HCT116 (cell line): Measurements from ENCODE around the gene GRK5. TPM values are rescaled to one million over a fixed set of nuclear protein-coding genes. Genes with fewer than 3 reads are reported as not detected.

Experiments used
- ATAC-seq: fragments of 200-7000 bp; cut with Tn5 transposase; 2 replicates; pipeline ENCODE4 v1.9.1; 2020; ENCODE audit warnings: mild to moderate bottlenecking, moderate library complexity
- BruUV-seq: library from RNA; stranded (reverse); fragments of 400-500 nt; replicated peaks from 2 replicates; lab custom pipeline; 2021; lab: Mats Ljungman, UMichigan
- CTCF ChIA-PET: fragments of 300-600 bp; sonication (Branson Sonifier 250); formaldehyde crosslinking; loops from one replicate; lab custom pipeline; 2021; ENCODE audit warnings: antibody characterized with exemption; lab: Charles Lee
- POLR2A ChIA-PET: fragments of 300-600, 350-600 bp; sonication (Branson Sonifier 250); formaldehyde crosslinking; loops from one replicate; lab custom pipeline; 2021; ENCODE audit warnings: antibody characterized with exemption; lab: Charles Lee
- RAD21 ChIA-PET, 2 experiments: fragments of 300-600 bp; sonication (Branson Sonifier 250); formaldehyde crosslinking; loops; one replicate each; lab custom pipeline; 2023; ENCODE audit warnings: low total read pairs in 2 of 2; ENCODE audit not compliant: uncharacterized antibody in 2 of 2, unreplicated experiment in 2 of 2, low non-redundant PET in 1 of 2; lab: Charles Lee
- DNase-seq: peaks from one replicate; pipeline ENCODE4 v3.0.0-alpha.2; 2010; ENCODE audit warnings: low read depth, low spot score
- H2AFZ ChIP-seq: fragments of 200-600 bp; shearing (Covaris generic), sonication (generic); 2 replicates; pipeline ENCODE4 v1.6.1; 2017; ENCODE audit warnings: low read depth, mixed run types, mixed read lengths, antibody characterized with exemption, low read length; ENCODE audit not compliant: poor library complexity, severe bottlenecking
- H3K27ac ChIP-seq: 2 replicates; pipeline ENCODE4 v1.5.1; 2012; ENCODE audit warnings: low read depth, low read length
- H3K27me3 ChIP-seq: fragments of 200-600 bp; sonication (generic); 2 replicates; pipeline ENCODE4 v1.6.1; 2016; ENCODE audit warnings: mixed run types, low read length, mixed read lengths; ENCODE audit not compliant: insufficient read depth
- H3K36me3 ChIP-seq, 2 experiments: fragments of 200-500 bp in 1 of 2; fragments of 200-600 bp in 1 of 2; sonication (Bioruptor generic) in 1 of 2; sonication (generic) in 1 of 2; 2 replicates each; pipeline versions ENCODE4 v1.5.1 to v1.6.1; 2014 to 2016; ENCODE audit warnings: low read length in 2 of 2, inconsistent platforms in 1 of 2, mixed read lengths in 1 of 2, mixed run types in 1 of 2; ENCODE audit not compliant: insufficient read depth in 2 of 2, control insufficient read depth in 1 of 2
- H3K4me1 ChIP-seq, 2 experiments: fragments of 200-600 bp in 1 of 2; sonication (generic) in 1 of 2; 2 replicates each; pipeline versions ENCODE4 v1.5.1 to v1.6.1; 2012 to 2017; ENCODE audit warnings: low read length in 2 of 2, inconsistent platforms in 1 of 2, mild to moderate bottlenecking in 1 of 2, mixed read lengths in 1 of 2, mixed run types in 1 of 2, moderate library complexity in 1 of 2; ENCODE audit not compliant: insufficient read depth in 2 of 2, control insufficient read depth in 1 of 2
- H3K4me2 ChIP-seq: fragments of 200-600 bp; sonication (generic); 2 replicates; pipeline ENCODE4 v1.6.1; 2017; ENCODE audit warnings: mixed run types, low read length, mixed read lengths
- H3K4me3 ChIP-seq, 2 experiments: fragments of 200-600 bp in 1 of 2; sonication (generic) in 1 of 2; replicated peaks in 1 of 2; 2 replicates each; pipeline ENCODE4 v1.5.1; 2011 to 2016; ENCODE audit warnings: low read length in 2 of 2, control low read depth in 1 of 2, low read depth in 1 of 2, mild to moderate bottlenecking in 1 of 2, mixed read lengths in 1 of 2, mixed run types in 1 of 2
- H3K79me2 ChIP-seq: fragments of 200-600 bp; sonication (generic); 2 replicates; pipeline ENCODE4 v1.6.1; 2017; ENCODE audit warnings: mild to moderate bottlenecking, mixed run types, low read length, moderate library complexity, mixed read lengths; ENCODE audit not compliant: insufficient read depth
- H3K9ac ChIP-seq: fragments of 200-600 bp; sonication (generic); 2 replicates; pipeline ENCODE4 v1.6.1; 2016; ENCODE audit warnings: low read length, mixed read lengths
- H3K9me2 ChIP-seq: fragments of 200-600 bp; sonication (generic), shearing (Covaris generic); 2 replicates; pipeline ENCODE4 v1.6.1; 2017; ENCODE audit warnings: mixed run types, mild to moderate bottlenecking, moderate library complexity; ENCODE audit not compliant: insufficient read depth
- H3K9me3 ChIP-seq, 2 experiments: fragments of 200-500 bp in 1 of 2; fragments of 200-600 bp in 1 of 2; sonication (Bioruptor generic) in 1 of 2; sonication (generic) in 1 of 2; 2 replicates each; pipeline ENCODE4 v1.6.1; 2014 to 2017; ENCODE audit warnings: low read length in 2 of 2, mixed read lengths in 2 of 2, inconsistent platforms in 1 of 2, low read depth in 1 of 2, mild to moderate bottlenecking in 1 of 2, mixed run types in 1 of 2, moderate library complexity in 1 of 2; ENCODE audit not compliant: control insufficient read depth in 1 of 2, insufficient read depth in 1 of 2
- H4K20me1 ChIP-seq: fragments of 200-600 bp; sonication (generic), shearing (Covaris generic); 2 replicates; pipeline ENCODE4 v1.6.1; 2017; ENCODE audit warnings: mixed run types, mild to moderate bottlenecking, moderate library complexity; ENCODE audit not compliant: insufficient read depth
- CEBPB ChIP-seq: IDR thresholded peaks from 2 replicates; pipeline ENCODE4 v1.6.1; 2012; ENCODE audit warnings: low read depth
- EZH2phosphoT487 ChIP-seq: fragments of 200-600 bp; IDR thresholded peaks from 2 replicates; pipeline ENCODE4 v1.6.1; 2018; ENCODE audit warnings: antibody characterized with exemption, borderline replicate concordance
- POLR2AphosphoS5 ChIP-seq: IDR thresholded peaks from 2 replicates; pipeline ENCODE4 v1.6.1; 2011; ENCODE audit warnings: mild to moderate bottlenecking, low read depth, low read length, moderate library complexity
- SIN3A ChIP-seq: IDR thresholded peaks from 2 replicates; pipeline ENCODE4 v1.6.1; 2012; ENCODE audit warnings: low read depth
- SP1 ChIP-seq: IDR thresholded peaks from 2 replicates; pipeline ENCODE4 v1.6.1; 2012; ENCODE audit warnings: low read depth
- ZFX ChIP-seq: fragments of 450-650 bp; IDR thresholded peaks from 2 replicates; pipeline ENCODE4 v1.6.1; 2017
- intact Hi-C: fragments of 100-400 bp; cut with micrococcal nuclease; formaldehyde crosslinking; loops from 2 replicates; pipeline ENCODE4 v1.10.0; 2022
- total RNA-seq: library from RNA; stranded (reverse); gene quantifications from one replicate; pipeline ENCODE4 v1.2.1, GENCODE V29; 2021; ENCODE audit not compliant: unreplicated experiment
- TF ChIP-seq, protein P1 (sequence below): IDR thresholded peaks from 2 replicates; pipeline ENCODE4 v1.6.1; 2011; ENCODE audit warnings: mild to moderate bottlenecking, low read length, moderate library complexity; ENCODE audit not compliant: insufficient replicate concordance; ENCODE audit errors: extremely low read depth
- TF ChIP-seq, protein P2 (sequence below), 3 experiments: fragments of 200-600 bp in 1 of 3; sonication (generic) in 1 of 3; IDR thresholded peaks in 2 of 3; conservative IDR thresholded peaks in 1 of 3; 2 replicates each; pipeline ENCODE4 v1.5.1; 2012 to 2017; ENCODE audit warnings: low read depth in 2 of 3, low read length in 2 of 3, antibody characterized with exemption in 1 of 3, borderline replicate concordance in 1 of 3, control low read depth in 1 of 3, mild to moderate bottlenecking in 1 of 3, mixed read lengths in 1 of 3, mixed run types in 1 of 3, moderate library complexity in 1 of 3; ENCODE audit not compliant: insufficient read depth in 1 of 3

Gene GRK5
- total RNA-seq, 1 experiment from 2014 or later: 7.3 TPM

DNA sequence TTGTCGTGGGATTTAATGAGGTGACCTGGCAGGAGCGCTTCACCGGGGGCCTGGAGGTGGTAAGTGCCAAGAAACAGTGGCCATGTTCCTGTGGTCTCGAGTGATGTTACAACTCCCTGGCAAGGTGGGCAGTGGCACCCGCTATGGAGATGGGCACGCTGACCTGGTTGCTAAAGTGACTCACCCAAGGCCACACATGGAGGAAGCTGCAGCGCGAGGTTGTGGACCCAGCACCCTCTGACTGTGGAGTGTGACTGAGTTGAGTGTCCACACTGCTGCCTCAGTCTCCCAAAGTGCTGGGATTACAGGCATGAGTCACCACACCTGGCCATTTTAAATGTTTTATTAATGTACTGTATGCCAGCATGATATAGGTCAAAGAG is 261.9 kb downstream of the GRK5 start (continued):
- TF ChIP-seq CEBPB (no peak), SP1 (no peak)

DNA sequence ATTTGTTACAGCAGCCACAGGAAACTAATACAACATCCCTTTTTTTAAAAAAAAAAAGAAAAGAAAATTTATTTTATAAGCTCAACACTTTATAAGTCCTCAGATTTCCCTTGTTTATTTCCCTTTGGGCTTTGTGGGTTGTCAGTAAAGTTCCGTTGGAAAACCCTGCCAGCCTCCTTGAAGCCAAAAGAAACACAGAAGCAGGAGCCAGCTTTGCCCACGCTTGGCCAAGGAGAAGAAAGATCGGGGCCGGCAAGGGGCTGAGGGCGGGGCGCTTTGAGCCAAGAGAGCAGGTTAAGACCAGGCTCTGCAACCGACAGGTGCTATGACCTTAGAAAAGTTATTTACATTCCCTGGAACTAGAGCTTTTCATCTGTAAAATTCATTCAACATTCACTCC is 262.5 kb downstream of the GRK5 start:
- DNase-seq (no peak), ATAC-seq (no peak)
- H2AFZ ChIP-seq: no peak overlapping the region
- TF ChIP-seq, protein P1, sequence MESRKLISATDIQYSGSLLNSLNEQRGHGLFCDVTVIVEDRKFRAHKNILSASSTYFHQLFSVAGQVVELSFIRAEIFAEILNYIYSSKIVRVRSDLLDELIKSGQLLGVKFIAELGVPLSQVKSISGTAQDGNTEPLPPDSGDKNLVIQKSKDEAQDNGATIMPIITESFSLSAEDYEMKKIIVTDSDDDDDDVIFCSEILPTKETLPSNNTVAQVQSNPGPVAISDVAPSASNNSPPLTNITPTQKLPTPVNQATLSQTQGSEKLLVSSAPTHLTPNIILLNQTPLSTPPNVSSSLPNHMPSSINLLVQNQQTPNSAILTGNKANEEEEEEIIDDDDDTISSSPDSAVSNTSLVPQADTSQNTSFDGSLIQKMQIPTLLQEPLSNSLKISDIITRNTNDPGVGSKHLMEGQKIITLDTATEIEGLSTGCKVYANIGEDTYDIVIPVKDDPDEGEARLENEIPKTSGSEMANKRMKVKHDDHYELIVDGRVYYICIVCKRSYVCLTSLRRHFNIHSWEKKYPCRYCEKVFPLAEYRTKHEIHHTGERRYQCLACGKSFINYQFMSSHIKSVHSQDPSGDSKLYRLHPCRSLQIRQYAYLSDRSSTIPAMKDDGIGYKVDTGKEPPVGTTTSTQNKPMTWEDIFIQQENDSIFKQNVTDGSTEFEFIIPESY: no peak
- TF ChIP-seq SIN3A (no peak), EZH2phosphoT487 (no peak), POLR2AphosphoS5 (no peak), ZFX (no peak)
- TF ChIP-seq, protein P2, sequence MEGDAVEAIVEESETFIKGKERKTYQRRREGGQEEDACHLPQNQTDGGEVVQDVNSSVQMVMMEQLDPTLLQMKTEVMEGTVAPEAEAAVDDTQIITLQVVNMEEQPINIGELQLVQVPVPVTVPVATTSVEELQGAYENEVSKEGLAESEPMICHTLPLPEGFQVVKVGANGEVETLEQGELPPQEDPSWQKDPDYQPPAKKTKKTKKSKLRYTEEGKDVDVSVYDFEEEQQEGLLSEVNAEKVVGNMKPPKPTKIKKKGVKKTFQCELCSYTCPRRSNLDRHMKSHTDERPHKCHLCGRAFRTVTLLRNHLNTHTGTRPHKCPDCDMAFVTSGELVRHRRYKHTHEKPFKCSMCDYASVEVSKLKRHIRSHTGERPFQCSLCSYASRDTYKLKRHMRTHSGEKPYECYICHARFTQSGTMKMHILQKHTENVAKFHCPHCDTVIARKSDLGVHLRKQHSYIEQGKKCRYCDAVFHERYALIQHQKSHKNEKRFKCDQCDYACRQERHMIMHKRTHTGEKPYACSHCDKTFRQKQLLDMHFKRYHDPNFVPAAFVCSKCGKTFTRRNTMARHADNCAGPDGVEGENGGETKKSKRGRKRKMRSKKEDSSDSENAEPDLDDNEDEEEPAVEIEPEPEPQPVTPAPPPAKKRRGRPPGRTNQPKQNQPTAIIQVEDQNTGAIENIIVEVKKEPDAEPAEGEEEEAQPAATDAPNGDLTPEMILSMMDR (IDR thresholded peaks at IDR 0.05 in 2 of 3, conservative IDR thresholded peaks at IDR 0.05 in 1 of 3; ENCODE audit: borderline replicate concordance in 1 of 3, insufficient read depth in 1 of 3, low read depth in 2 of 3, low read length in 2 of 3): no peak
- H3K9ac ChIP-seq: no peak overlapping the region
- H3K9me3 ChIP-seq: no peaks in the 10 kb centered on the region
- ChIA-PET POLR2A (no interaction called here), CTCF (interaction anchor here (1.0 kb wide), 1 partner anchor 20 kb away, joined by 3 read pairs; no protein-coding TSS in a partner anchor), RAD21 (interaction anchor here in 1 of 2 experiments (1.2 kb wide), 1 partner anchor 270 kb away, joined by 3 read pairs; no protein-coding TSS in a partner anchor)
- BruUV-seq: no TSS peak
- H3K27ac ChIP-seq: no peak overlapping the region
- H3K4me1 ChIP-seq: peaks cover 0 to 15% of the 10 kb centered on the region in 2 experiments; a peak in 1 of 4 replicates
- H3K79me2 ChIP-seq: no peaks in the 10 kb centered on the region
- H3K27me3 ChIP-seq: no peaks in the 10 kb centered on the region
- H4K20me1 ChIP-seq: no peaks in the 10 kb centered on the region
- intact Hi-C loops: no loop called here
- no peak overlapping the region for H3K4me3 ChIP-seq
- H3K36me3 ChIP-seq: no peaks in the 10 kb centered on the region
- no peak overlapping the region for H3K4me2 ChIP-seq
- no peaks in the 10 kb centered on the region for H3K9me2 ChIP-seq
